GM18499 (cell line): ENCODE results near the gene CITED4.

ENCODE experiments used
- ATAC-seq: cut with Tn5 transposase; IDR thresholded peaks from one replicate; pipeline ENCODE4 v1.9.1; 2021; ENCODE audit warnings: moderate number of reproducible peaks; ENCODE audit not compliant: insufficient read depth, unreplicated experiment

Gene CITED4

GRCh38 chr1:40887012-40887378 lies 24.8 kb upstream of the CITED4 start:
- ATAC-seq, result no peak

GRCh38 chr1:40886318-40887011 lies 24.3 kb upstream of the CITED4 start:
- ATAC-seq, result no peak

- no peak for ATAC-seq
Observed at GRCh38 chr1:40884055-40884795, 22.1 kb upstream of the CITED4 start.

- no peak for ATAC-seq
Observed at GRCh38 chr1:40880813-40881549, 18.8 kb upstream of the CITED4 start.

GRCh38 chr1:40879482-40880175 lies 17.5 kb upstream of the CITED4 start:
- no peak for ATAC-seq

GRCh38 chr1:40878906-40879305 lies 16.7 kb upstream of the CITED4 start:
- no peak for ATAC-seq

GRCh38 chr1:40877698-40878097 lies 15.5 kb upstream of the CITED4 start:
- no peak for ATAC-seq

- ATAC-seq, result no peak
Observed at GRCh38 chr1:40876891-40877290, 14.7 kb upstream of the CITED4 start.

- ATAC-seq, result no peak
Observed at GRCh38 chr1:40876436-40876761, 14.2 kb upstream of the CITED4 start.

GRCh38 chr1:40873863-40874472 lies 11.8 kb upstream of the CITED4 start:
- ATAC-seq, result no peak

GRCh38 chr1:40872276-40872675 lies 10.1 kb upstream of the CITED4 start:
- ATAC-seq, result no peak

- no peak for ATAC-seq
Observed at GRCh38 chr1:40870135-40870728, 8.1 kb upstream of the CITED4 start.

- no peak for ATAC-seq
Observed at GRCh38 chr1:40868051-40868723, 6.0 kb upstream of the CITED4 start.

GRCh38 chr1:40861224-40862003 lies 749 bp downstream of the CITED4 start:
- ATAC-seq, result no peak

- ATAC-seq, result no peak
Observed at GRCh38 chr1:40860706-40861223, 1.4 kb downstream of the CITED4 start.

GRCh38 chr1:40858856-40859416 lies 3.2 kb downstream of the CITED4 start:
- ATAC-seq, result no peak

GRCh38 chr1:40857737-40858136 lies 4.4 kb downstream of the CITED4 start:
- ATAC-seq, result no peak

GRCh38 chr1:40856656-40857302 lies 5.4 kb downstream of the CITED4 start:
- no peak for ATAC-seq
